Hematopoietic multipotent progenitor cell treated with erythropoietin and hydrocortisone succinate and interleukin-3 and kit ligand, for 6 days (in vitro differentiated cells): ENCODE data around the gene MAML1.
"Not testable (repeated sequence)": the region's sequence is repeated elsewhere in the genome, so short reads cannot be mapped to it uniquely, and the experiment has no call there.

Experiments
- DNase-seq: peaks from one replicate; pipeline ENCODE4 v3.0.0-alpha.2; 2015

The MAML1 gene

DNA sequence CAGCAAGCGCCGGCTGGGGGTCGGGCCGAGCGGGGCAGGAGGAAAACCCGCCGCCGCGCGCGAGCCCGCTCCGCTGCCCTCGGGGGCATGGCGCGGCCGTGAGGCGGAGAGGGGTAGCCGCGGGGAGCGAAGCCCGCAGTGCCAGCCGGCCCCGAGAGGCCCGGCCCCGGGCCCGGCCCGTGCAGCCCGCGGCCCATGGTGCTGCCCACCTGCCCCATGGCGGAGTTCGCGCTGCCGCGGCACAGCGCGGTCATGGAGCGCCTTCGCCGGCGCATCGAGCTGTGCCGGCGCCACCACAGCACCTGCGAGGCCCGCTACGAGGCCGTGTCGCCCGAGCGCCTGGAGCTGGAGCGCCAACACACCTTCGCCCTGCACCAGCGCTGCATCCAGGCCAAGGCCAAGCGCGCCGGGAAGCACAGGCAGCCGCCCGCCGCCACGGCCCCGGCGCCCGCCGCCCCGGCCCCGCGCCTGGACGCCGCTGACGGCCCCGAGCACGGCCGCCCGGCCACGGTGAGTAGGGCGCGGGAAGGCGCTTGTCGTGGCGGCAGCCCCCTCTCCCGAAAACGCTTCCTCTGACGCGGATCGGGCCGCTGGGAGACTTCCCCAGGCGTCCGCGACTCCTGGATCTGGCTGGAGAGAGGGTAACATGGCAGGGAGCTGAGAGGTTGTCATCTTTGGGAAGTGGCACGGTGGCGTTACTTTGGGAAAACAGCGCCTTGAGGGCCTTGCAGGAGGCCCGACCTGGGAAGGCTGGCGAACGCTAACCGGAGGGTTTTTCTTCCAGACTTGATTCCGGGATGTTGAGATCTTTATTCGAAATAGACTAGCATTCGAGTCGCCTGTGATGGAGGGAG, 523 bp downstream of the MAML1 start:
- peak; percentile 40 for DNase-seq

DNA sequence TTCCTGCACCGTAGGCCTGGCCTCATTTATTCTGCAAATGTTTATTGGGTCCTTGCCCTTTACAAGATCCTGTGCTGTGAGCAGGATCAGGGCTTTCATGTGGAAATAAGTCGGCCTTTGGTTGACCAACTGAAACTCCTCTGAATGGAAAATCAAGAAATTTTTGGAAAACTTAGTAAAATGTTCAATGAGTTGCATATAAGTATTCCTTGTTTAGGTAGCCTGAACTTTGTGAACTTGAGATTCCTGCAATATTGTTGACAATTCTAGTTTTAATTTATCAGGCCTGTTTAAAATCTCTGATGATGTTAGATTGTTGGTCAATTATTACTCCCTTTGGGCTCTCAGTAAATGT, 1.1 kb downstream of the MAML1 start:
- no peak for DNase-seq

GRCh38 chr5:179734536-179735164, 2.0 kb downstream of the MAML1 start:
- DNase-seq, result no peak

DNA sequence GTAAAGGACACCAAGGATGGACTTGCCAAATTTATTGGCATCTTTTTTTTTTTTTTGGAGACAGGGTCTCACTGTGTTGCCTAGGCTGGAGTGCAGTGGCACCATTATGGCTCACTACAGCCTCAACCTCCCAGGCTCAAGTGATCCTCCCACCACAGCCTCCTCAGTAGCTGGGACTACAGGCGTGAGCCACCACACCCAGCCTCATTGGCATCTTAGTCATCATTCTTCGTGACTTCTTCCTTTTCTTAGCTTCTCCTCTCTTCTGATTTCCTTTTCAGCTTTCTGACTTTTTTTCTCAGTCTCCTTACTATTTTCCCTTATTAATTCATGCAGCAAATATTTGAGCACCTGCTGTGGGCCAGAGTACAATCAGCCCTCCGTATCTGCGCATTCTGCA, 6.1 kb downstream of the MAML1 start:
- no peak for DNase-seq

DNA sequence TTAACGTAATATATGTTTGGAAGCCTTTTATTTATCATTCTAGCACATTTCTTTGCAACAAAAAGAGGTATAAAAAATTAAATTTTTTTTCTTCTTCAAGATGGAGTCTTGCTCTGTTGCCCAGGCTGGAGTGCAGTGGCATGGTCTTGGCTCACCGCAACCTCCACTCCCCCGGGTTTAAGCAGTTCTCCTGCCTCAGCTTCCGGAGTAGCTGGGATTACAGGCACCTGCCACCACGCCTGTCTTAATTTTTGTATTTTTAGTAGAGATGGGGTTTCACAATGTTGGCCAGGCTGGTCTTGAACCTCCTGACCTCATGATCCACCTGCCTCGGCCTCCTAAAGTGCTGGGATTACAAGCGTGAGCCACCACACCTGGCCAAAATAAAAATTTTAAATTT, 11.5 kb downstream of the MAML1 start:
- DNase-seq, result not testable (repeated sequence)

DNA sequence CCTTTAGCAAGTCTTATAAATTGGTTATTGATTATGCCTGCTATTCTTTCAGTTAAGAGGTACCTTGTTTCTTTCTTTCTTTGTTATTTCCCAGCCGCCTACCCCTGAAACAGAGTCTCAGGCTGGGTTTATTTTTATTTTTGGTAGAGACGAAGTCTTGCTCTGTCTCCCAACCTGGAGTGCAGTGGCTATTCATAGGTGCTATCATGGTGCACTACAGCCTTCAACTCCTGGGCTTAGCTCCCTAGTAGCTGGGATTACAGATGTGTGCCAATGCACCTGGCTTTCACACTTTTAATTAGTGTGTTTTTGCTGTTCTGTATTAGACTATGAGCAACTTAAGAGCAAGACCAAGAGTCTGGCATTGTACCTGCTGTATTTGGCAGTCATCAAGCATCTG, 14.2 kb downstream of the MAML1 start:
- no peak for DNase-seq

DNA sequence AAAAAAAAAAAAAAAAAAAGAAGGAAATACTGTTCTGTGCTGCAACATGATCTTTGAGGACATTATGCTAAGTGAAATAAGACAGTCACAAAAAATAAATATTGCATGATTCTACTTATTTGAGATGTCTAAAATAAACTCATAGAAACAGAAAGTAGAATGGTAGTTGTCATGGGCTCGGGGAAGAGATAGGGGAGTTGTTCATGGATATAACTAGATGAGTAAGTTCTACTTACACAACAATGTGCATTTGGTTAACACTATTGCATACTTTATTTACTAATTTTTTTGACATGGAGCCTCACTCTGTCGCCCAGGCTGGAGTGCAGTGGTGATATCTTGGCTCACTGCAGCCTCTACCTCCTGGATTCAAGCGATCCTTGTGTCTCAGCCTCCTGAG, 15.2 kb downstream of the MAML1 start:
- DNase-seq, result no peak

DNA sequence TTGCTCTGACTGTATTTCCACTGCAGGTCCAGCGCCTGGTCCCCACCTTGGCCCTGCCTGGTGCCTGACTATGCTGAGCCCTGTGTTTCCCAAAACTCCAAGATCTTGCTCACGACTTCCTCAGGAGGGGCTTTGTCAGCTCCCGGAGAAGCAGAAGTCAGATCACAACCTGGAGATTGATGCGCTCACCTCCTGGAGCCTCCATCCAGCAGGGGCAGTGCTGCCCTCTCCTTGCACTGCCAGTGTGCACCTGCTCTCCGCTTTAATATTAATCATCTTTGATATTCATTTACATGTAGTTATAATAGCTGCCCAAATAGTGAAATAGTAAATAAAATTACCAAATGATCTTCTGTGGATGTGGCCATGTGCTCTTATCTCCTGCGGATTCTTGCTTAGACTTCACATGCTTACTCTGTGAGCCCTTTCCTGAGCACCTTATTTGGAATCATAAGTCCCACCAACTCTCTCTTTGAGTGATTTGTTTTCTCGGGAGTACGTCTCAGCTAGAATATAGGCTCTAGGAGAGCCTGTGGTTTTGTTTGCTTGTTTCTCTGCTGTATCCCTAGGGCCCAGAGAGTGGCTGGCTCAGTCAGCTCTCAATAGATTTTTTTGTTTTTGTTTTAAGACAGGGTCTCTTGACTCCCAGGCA, 17.4 kb downstream of the MAML1 start:
- DNase-seq, result no peak

DNA sequence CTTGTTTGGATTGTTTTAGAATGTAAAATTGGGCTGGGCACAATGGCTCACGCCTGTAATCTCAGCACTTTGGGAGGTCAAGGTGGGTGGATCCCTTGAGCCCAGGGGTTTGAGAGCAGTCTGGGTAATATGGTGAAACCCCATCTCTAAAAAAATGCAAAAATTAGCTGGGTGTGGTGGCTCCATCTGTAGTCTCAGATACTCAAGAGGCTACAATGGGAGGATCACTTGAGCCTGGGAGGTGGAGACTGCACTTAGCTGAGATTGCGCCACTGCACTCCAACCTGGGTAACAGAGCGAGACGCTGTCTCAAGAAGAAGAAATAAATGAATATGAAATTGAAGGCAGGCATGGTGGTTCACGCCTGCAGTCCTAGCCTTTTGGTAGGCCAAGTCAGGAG, 21.3 kb downstream of the MAML1 start:
- DNase-seq, result no peak

DNA sequence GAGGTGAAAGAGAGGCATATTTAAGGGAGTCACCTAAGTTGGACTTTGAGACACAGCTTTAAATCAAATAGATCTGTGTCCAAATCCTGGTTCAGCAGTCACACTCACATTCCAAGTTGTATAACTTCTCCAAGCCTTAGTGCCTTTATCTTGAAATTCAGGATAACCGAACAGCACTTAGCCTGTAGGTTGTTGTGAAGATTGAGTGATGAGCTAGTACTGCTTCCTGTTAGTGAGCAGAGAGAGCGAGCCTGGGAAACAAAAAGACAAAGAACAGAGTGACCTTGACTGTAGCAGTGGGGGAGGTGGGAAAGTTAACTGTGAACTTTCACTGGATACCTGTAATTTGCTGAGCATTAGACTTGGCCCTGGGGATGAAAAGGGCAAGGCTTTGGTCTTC, 22.4 kb downstream of the MAML1 start:
- DNase-seq, result no peak

DNA sequence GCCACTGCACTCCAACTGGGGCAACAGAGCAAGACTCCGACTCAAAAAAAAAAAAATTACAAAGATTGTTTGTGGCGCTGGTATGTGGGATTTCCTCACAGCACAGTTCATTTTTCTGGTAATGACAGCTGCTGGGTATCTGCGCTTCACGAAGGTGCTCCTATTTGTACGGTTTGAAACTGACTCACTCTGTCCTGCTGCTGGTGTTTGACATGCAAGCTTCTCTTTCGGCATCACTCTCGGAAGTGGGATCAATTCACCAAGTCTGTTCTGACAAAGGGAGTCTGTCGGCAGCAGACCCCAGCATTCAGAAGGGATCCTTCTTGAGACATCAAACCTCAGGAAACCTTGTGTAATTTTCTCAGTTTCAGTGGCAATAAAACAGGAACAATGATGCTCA, 26.3 kb downstream of the MAML1 start:
- DNase-seq, result no peak

DNA sequence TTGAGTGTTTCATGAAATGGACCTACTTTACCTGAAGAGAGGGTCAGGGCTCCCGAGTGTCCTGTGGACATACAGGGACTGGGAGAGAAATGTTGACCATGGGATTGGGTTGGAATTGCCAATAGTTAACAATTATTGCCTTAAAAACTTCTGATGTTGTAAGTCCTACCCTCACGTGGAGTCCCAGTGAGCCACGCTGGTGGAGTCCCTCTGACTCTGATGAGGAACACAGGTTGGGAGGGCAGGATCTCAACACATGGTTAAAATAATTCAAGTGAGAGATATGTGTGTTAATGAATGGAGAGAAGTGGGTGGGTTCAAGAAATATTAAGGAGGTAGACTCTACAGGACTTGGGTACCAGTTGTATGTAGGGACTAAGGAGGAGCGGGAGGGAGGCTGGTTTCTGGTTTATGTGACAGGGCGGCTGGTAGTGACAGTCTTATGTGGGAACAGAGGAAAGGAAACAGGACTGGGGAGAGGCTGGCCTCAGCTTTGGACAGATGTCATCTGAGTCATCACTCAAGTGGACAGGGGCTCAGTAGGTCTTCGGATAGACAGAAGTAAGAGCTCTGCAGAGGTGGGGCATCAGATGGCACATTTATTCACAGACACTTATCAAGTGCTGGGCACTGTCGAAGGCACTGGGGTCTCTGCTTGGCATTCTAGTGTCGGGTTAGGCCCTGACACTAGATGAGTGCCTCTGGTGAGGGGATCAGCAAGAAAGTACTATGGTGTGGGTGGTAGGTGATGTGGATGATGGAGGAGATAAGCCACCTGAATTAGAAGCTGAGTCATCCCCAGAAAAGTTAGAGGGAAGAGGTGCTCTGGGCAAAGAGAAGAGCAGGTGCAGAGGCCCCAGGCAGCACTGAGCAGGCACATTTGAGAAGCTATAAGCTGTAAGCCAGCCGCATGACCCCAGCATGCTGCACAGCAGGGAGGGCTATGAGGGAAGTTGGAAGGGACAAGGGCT, 27.2 kb downstream of the MAML1 start:
- DNase-seq, result no peak

GRCh38 chr5:179762079-179762780, 29.6 kb downstream of the MAML1 start:
- peak; percentile 72 for DNase-seq

GRCh38 chr5:179762781-179763176, 30.2 kb downstream of the MAML1 start:
- no peak for DNase-seq

- DNase-seq, result peak; percentile 86
These were observed 30.8 kb downstream of the MAML1 start for GRCh38 chr5:179763215-179763945.

GRCh38 chr5:179764056-179764455, 31.4 kb downstream of the MAML1 start:
- no peak for DNase-seq

DNA sequence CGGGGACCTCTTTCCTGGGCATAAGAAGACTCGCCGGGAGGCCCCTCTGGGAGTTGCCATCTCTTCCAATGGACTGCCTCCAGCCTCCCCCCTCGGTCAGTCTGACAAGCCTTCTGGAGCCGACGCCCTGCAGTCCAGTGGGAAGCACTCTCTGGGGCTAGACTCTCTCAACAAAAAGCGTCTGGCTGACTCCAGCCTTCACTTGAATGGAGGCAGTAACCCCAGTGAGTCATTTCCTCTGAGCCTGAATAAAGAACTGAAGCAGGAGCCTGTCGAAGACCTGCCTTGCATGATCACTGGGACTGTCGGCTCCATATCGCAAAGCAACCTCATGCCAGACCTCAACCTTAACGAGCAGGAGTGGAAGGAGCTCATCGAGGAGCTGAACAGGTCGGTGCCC, 32.8 kb downstream of the MAML1 start:
- peak; percentile 56 for DNase-seq

DNA sequence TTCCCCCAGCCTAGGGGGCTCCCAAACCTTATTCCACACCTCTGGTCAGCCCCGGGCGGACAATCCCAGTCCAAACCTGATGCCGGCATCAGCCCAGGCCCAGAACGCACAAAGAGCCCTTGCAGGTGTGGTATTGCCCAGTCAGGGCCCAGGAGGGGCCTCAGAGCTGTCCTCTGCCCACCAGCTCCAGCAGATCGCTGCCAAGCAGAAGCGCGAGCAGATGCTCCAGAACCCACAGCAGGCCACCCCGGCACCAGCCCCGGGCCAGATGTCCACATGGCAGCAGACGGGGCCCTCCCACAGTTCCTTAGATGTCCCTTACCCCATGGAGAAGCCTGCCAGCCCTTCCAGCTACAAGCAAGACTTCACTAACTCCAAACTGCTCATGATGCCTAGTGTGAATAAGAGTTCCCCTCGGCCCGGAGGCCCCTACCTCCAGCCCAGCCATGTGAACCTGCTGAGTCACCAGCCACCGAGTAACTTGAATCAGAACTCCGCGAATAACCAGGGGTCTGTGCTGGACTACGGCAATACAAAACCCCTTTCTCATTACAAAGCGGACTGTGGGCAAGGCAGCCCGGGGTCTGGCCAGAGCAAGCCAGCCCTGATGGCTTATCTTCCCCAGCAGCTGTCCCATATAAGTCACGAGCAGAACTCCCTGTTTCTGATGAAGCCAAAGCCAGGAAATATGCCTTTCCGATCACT, 33.6 kb downstream of the MAML1 start:
- peak; percentile 66 for DNase-seq

DNA sequence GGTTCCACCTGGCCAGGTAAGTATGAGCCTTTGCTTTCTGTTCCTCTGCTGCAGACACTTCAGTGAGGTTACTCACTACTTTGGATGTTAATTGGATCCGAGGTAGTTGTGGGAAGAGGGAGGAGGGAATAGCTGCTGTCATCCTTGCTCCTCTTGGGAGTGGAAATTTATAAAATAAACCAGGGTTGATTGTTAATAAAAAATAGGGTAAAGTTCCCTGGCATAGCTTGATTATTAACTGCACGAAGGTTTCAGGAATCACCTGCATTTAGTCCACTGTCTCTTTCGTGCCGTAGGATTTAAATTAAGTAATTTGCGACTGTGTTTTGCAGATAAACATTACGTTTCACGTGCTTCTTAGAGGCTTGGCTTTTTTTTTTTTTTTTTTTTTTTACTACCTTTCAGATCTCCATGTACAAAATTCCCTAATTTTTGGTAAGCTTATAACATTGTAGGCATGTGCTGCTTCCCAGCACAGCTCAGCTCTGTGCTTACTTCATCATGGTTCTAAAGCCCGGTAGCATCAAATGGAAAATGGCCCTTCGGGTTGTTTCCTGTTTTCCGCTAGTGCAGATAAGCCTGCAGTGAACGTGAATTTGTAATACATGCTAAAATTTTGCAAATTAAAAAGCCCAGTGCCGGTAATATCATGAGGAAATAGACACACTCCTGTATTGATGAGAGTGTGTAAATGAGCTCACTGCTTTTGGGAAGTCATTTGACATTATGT, 34.3 kb downstream of the MAML1 start:
- peak; percentile 54 for DNase-seq

DNA sequence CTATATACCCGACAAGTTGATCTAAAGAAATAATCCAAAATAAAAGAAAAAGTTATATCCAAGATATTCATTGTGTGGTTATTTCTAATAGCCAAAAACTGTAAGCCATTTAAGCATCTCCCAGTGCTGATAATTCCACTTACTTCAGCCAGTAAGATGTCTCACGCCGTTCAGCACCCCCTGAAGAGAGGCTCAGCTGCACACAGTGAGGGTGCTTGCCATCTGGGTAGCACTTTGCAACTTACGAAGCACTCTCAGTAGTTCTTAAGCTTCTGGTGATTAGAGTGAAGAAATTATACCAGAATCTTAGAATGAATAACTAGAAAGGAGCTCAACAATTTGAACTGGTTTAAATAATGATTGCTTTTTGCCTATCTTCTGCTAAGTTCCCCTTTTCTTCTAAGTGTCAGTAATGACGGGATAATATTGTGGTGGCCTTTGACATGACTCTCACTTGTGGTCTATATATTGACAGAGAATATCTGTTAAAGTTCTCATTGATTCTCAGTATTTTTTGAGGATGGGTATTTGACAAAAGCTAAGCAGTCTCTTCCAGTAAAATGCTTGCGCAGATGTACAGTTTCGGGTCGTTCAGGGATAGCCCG, 35.0 kb downstream of the MAML1 start:
- DNase-seq, result peak; percentile 64
